ENCODE measurements around the gene ITGA3. TPM values are rescaled to one million over a fixed set of nuclear protein-coding genes. Genes with fewer than 3 reads are reported as not detected.

Gene ITGA3
- total and polyA plus RNA-seq, 7 donors, result 15.6 to 85.1 (median 38.4) TPM

GRCh38 chr17:50133769-50134099, 77.8 kb downstream of the ITGA3 start:
- H3K4me3 ChIP-seq, result no peak overlapping the region

GRCh38 chr17:50134206-50135110, 78.5 kb downstream of the ITGA3 start:
- peak overlapping the region in 1 of 4 donors; percentile 75 for H3K27ac ChIP-seq
- no peak for DNase-seq
- no peaks in the 10 kb centered on the region for H3K9me3 ChIP-seq
- H3K4me1 ChIP-seq, result peaks cover 0 to 42% (median 31%) of the 10 kb centered on the region in 4 donors
- WGBS, 2 donors, result 79 to 82% methylated on average over 16 of the region's 16 CpGs
- H3K27me3 ChIP-seq, result peaks cover 4 to 11% (median 4%) of the 10 kb centered on the region in 3 donors
- intact Hi-C loops (cut with DNase I), result no loop called here
- no peak overlapping the region for H3K4me3 ChIP-seq
- no peak for TF ChIP-seq CTCF (IDR thresholded peaks at IDR 0.05)
- TF ChIP-seq POLR2AphosphoS5 (IDR thresholded peaks at IDR 0.05), result no peak
- TF ChIP-seq POLR2A (IDR thresholded peaks at IDR 0.05), result no peak
- no peak for TF ChIP-seq EP300 (IDR thresholded peaks at IDR 0.05)
- H3K36me3 ChIP-seq, result peaks cover 17 to 53% (median 40%) of the 10 kb centered on the region in 4 donors

More at GRCh38 chr17:50133769-50134099, 77.8 kb downstream of the ITGA3 start:
- peak overlapping the region; percentile 51 to 75 (median 64) for H3K27ac ChIP-seq
- TF ChIP-seq CTCF (IDR thresholded peaks at IDR 0.05) (no peak), EP300 (IDR thresholded peaks at IDR 0.05) (no peak), POLR2AphosphoS5 (IDR thresholded peaks at IDR 0.05) (no peak), POLR2A (IDR thresholded peaks at IDR 0.05) (no peak)
- peaks cover 0 to 49% (median 38%) of the 10 kb centered on the region in 4 donors for H3K4me1 ChIP-seq
- intact Hi-C loops (cut with DNase I), result no loop called here
- no peak for DNase-seq
- peaks cover 7 to 19% (median 10%) of the 10 kb centered on the region in 3 donors for H3K27me3 ChIP-seq
- H3K9me3 ChIP-seq, result no peaks in the 10 kb centered on the region
- WGBS, 2 donors, result 23 to 58% methylated on average over 16 of the region's 16 CpGs
- peaks cover 10 to 45% (median 33%) of the 10 kb centered on the region in 4 donors for H3K36me3 ChIP-seq

- TF ChIP-seq POLR2AphosphoS5 (IDR thresholded peaks at IDR 0.05) (no peak), CTCF (IDR thresholded peaks at IDR 0.05) (no peak), POLR2A (IDR thresholded peaks at IDR 0.05) (no peak), EP300 (IDR thresholded peaks at IDR 0.05) (no peak)
- peaks cover 0 to under 1% (median 0%) of the 10 kb centered on the region in 3 donors for H3K27me3 ChIP-seq
- intact Hi-C loops (cut with DNase I), result no loop called here
- no peak overlapping the region for H3K27ac ChIP-seq
- H3K4me3 ChIP-seq, result no peak overlapping the region
- H3K36me3 ChIP-seq, result peaks cover 23 to 60% (median 42%) of the 10 kb centered on the region in 4 donors
- H3K9me3 ChIP-seq, result no peaks in the 10 kb centered on the region
- H3K4me1 ChIP-seq, result peaks cover 0 to 36% (median 25%) of the 10 kb centered on the region in 4 donors
- 86 to 90% methylated on average over 16 of the region's 16 CpGs for WGBS, 2 donors
- no peak for DNase-seq
Observed at GRCh38 chr17:50135316-50136095, 79.6 kb downstream of the ITGA3 start.

GRCh38 chr17:50136096-50136687, 80.3 kb downstream of the ITGA3 start:
- Histone ChIP-seq H3K27me3 (no peaks in the 10 kb centered on the region), H3K27ac (no peak overlapping the region), H3K4me3 (no peak overlapping the region), H3K9me3 (no peaks in the 10 kb centered on the region), H3K4me1 (peaks cover 0 to 30% (median 21%) of the 10 kb centered on the region in 4 donors), H3K36me3 (peaks cover 28 to 67% (median 48%) of the 10 kb centered on the region in 4 donors)
- intact Hi-C loops (cut with DNase I), result no loop called here
- TF ChIP-seq EP300 (IDR thresholded peaks at IDR 0.05) (no peak), CTCF (IDR thresholded peaks at IDR 0.05) (no peak), POLR2A (IDR thresholded peaks at IDR 0.05) (no peak), POLR2AphosphoS5 (IDR thresholded peaks at IDR 0.05) (no peak)
- WGBS, 2 donors, result 94 to 96% methylated on average over 11 of the region's 11 CpGs
- no peak for DNase-seq
